GM18909 (cell line): ENCODE data around the gene MSRB1.
A peak's percentile ranks its signal among the peaks of the same experiment; 100 is the strongest.

Experiments used
- ATAC-seq: cut with Tn5 transposase; IDR thresholded peaks from one replicate; pipeline ENCODE4 v1.9.1; 2021; ENCODE audit warnings: mild to moderate bottlenecking; ENCODE audit not compliant: unreplicated experiment, poor library complexity

The MSRB1 gene

GRCh38 chr16:1979271-1980029 is 36.5 kb upstream of the MSRB1 start:
- ATAC-seq: no peak

- ATAC-seq: no peak
Measured at GRCh38 chr16:1978476-1979120, 35.6 kb upstream of the MSRB1 start.

DNA sequence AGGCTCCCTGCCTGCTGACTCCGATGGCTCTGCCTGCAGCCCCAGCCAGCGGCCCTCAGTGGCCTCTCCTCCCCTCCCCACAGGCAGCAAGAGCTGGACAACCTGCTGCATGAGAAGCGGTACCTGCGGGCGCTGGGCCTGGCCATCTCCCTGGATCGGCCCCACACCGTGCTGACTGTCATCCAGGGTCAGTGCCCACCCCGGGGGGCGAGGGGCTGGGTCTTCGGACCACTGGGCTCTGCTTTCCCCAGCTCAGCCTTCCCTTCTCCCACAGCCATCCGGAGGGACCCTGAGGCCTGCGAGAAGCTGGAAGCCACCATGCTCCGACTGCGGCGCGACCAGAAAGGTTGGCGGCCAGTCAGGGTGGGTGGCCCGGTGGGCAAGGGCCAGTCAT is 34.9 kb upstream of the MSRB1 start:
- no peak for ATAC-seq

GRCh38 chr16:1976951-1977874 is 34.2 kb upstream of the MSRB1 start:
- ATAC-seq: no peak

DNA sequence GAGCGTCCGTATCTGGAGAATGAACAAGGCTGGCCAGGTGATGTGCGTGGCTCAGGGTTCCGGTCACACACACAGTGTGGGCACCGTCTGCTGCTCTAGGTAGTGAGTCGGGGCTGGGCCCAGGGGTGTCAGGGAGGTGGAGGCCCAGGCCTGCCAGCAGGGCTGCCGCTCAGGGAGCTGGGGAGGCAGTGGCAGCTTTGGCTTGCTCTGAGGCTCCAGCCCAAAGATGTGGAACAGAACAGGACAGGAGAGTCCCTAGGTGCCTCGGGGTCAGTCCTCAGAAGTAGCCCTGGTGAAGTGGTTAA is 33.2 kb upstream of the MSRB1 start:
- ATAC-seq: no peak

GRCh38 chr16:1975432-1976215 is 32.6 kb upstream of the MSRB1 start:
- ATAC-seq: no peak

DNA sequence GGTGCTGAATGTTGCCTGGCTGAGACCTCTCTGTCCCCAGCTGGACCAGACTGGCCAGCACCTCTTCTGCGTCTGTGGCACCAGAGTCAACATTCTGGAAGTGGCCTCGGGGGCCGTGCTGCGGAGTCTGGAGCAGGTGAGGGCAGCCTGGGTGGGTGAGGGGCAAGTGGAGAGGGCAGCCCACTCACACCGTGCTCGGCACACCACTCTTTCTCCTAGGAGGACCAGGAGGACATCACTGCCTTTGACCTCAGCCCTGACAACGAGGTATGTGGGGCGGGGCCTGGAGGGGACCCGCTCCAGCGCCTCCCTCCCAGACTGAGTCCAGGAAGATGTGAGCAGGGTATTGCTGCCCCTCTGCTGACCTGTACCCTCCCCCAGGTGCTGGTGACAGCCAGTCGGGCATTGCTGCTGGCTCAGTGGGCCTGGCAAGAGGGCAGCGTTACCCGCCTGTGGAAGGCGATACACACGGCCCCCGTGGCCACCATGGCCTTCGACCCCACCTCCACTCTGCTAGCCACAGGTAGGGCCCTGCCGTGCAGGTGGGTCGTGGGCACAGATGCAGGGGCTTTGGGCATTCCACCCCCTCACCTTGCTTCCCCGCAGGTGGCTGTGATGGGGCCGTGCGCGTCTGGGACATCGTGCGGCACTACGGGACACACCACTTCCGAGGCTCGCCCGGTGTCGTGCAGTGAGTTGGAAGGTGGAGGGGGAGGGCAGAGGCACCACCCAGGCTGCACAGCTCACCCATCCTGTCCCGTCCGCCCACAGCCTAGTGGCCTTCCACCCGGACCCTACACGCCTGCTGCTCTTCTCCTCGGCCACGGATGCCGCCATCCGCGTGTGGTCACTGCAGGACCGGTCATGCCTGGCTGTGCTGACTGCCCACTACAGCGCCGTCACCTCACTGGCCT is 31.4 kb upstream of the MSRB1 start:
- ATAC-seq: no peak

GRCh38 chr16:1973461-1974156 is 30.6 kb upstream of the MSRB1 start:
- no peak for ATAC-seq

DNA sequence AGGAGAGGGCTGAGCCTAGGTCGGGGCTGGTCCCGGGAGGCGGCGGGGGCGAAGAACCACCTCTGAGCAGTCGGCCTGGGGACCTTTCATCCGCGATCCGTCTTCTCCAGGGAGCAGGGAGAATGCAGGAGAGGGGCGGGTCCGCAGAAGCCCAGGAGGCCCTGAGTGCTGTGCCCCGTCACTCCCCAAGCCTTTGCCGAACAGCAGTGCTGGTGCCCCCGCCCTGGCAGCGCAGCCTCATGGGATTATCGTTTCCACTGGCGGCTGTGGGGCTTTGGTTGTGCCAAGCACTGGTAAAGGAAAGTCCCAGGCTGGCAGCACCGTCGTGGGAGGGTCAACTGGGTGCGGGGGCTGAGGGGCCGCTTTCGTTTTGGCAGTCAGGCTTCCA is 29.5 kb upstream of the MSRB1 start:
- ATAC-seq: no peak

DNA sequence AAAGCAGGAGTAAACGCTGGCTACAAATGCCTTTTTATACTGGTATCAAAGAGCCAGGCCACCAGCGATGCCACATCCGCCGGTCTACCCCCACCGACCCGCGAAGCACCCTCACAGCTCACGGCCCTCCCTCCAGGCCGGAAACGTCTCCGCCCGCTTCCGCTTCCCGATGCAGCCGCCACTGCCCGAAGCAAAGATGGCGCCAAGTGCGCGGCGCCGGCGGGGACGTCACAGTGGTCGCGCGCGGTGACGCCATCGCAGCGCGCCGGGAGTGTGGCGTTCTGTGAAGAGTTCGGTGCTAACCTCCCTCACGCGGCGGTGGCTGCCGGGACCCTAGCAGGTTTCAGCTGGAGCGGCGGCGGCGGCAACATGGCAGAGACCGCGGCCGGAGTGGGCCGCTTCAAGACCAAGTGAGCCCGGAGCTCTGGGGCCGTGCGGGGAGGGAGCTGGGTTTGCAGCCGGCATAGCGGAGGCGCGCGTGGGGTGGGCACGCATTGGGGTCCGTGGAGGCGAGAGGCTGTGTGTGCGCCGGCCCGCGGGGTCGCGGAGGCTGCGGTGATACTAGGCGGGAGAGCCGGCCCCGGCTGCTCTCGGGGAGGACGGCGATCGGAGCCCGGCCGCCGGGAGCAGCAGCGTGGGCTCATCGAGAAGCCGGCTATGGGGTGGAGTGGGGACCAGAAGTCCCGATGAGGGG is 28.9 kb upstream of the MSRB1 start, which contains the start of gene TBL3:
Gene TBL3 (plus strand): TSS at position 258 of the 694 bp plus-strand sequence. CDS start 112 bp downstream, at position 370.
- ATAC-seq: peak; percentile 77

- no peak for ATAC-seq
Measured at GRCh38 chr16:1968146-1968953, 25.4 kb upstream of the MSRB1 start.

GRCh38 chr16:1966460-1966859 is 23.5 kb upstream of the MSRB1 start, which contains the start of gene RNF151:
TSS of gene RNF151 (plus strand) at chr16:1966856. CDS start at chr16:1966882, 26 bp downstream.
- ATAC-seq: no peak

DNA sequence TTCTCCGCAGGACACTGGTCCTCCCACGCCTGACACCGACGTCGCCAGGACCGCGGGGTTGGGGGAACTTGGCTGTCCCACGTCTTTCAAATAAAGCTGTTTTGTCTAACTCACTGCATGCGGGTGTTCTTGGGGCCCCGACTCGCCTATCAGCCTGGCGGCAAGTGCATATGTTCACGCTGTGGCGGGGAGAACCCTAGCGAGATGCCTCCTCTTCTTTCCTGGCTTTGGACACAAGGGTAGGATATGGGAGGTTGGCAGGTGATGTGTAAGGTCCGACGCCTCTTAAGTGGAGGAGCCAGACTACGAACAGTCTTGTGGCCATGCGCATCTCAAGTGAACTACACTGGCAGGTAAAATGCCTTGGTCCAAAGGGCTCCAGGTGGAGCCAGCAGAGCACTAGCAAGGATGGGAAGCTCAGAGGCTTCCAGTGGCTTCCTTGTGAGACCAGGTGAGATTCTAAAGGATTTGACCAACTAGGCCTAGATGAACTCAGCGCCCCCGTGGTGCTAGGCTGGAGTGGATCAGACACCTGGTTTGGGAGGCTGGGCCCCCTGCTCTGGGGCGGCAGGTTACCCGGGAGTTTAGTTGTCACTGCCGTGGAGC is 22.5 kb upstream of the MSRB1 start:
- ATAC-seq: peak; percentile 2

GRCh38 chr16:1964506-1965395 is 21.8 kb upstream of the MSRB1 start, which contains the start of gene RPS2:
TSS of gene RPS2 (minus strand) at chr16:1964826. CDS start at chr16:1964625, 201 bp downstream.
- peak; percentile 80 for ATAC-seq

DNA sequence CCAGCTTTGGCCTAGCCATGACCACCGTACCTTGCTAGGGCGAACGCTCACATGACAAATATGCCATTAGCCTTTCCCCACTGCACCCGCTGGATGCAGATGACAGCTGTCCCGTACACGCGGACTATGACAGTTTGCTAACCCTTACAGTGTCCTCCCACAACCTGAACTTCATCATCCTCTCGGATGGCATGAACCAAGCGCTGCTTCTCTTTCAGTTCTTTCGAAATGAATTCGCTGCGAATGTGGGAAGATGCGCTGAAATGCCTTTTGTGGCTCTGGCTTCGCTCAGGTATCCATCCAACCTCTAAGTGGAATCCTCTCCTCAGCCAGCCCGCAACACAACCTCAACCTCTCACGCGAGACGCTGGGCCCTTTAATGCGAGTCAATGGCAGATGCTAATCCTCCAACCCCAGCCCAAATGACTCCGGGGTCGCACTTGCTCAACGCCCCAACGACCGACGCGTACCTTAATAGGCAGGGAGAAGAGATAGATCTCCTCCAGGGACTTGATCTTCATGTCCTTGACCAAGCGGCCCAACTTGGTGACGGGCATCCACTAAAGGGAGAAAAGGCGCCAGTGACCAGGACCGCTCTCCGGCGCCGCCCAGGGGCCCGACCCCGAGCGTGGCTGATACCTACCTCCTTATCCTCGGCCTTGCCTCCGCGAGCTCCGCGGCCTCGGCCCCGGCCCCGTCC is 21.0 kb upstream of the MSRB1 start:
- peak; percentile 19 for ATAC-seq
